ENCODE results near the gene SSR2.
A peak's percentile ranks its signal among the peaks of the same experiment; 100 is the strongest.

The SSR2 gene

GRCh38 chr1:156004843-156005584 lies 15.7 kb downstream of the SSR2 start:
- H4K20me1 ChIP-seq (ENCODE audit: insufficient read depth, low read length) = peaks cover 7% of the 10 kb centered on the region; the same call in 1 of the 2 replicates
- H3K4me3 ChIP-seq (ENCODE audit: low read length) = no peak overlapping the region
- no peak overlapping the region for H3K9ac ChIP-seq (ENCODE audit: low read length)
- TF ChIP-seq CTCF (IDR thresholded peaks at IDR 0.05; ENCODE audit: low read depth, low read length) (no peak), EZH2phosphoT487 (IDR thresholded peaks at IDR 0.05; ENCODE audit: low read depth) (no peak)
- H3K9me3 ChIP-seq (ENCODE audit: insufficient read depth, low read length) = no peaks in the 10 kb centered on the region
- H3K27me3 ChIP-seq (ENCODE audit: low read depth, low read length) = peaks cover 13% of the 10 kb centered on the region
- H3K27ac ChIP-seq (ENCODE audit: low read length) = no peak overlapping the region
- H3K36me3 ChIP-seq (replicated peaks; ENCODE audit: low read depth, low read length) = peaks cover 16% of the 10 kb centered on the region
- no peaks in the 10 kb centered on the region for H3K79me2 ChIP-seq (ENCODE audit: low read length)
- H3K4me2 ChIP-seq (ENCODE audit: low read length) = no peak overlapping the region
- H2AFZ ChIP-seq (ENCODE audit: low read depth, low read length) = no peak overlapping the region
- H3K4me1 ChIP-seq (ENCODE audit: low read length) = peaks cover 7% of the 10 kb centered on the region

GRCh38 chr1:156003923-156004188 lies 16.9 kb downstream of the SSR2 start:
- H3K27ac ChIP-seq (ENCODE audit: low read length) = no peak overlapping the region
- 0 out of 2 replicates have a peak, but pooled peaks cover 3% of the 10 kb centered on the region for H4K20me1 ChIP-seq (ENCODE audit: insufficient read depth, low read length)
- peaks cover 7% of the 10 kb centered on the region for H3K4me1 ChIP-seq (ENCODE audit: low read length)
- H3K36me3 ChIP-seq (replicated peaks; ENCODE audit: low read depth, low read length) = peaks cover 8% of the 10 kb centered on the region
- no peaks in the 10 kb centered on the region for H3K9me3 ChIP-seq (ENCODE audit: insufficient read depth, low read length)
- no peak overlapping the region for H3K4me2 ChIP-seq (ENCODE audit: low read length)
- no peak overlapping the region for H3K4me3 ChIP-seq (ENCODE audit: low read length)
- TF ChIP-seq CTCF (IDR thresholded peaks at IDR 0.05; ENCODE audit: low read depth, low read length) (no peak), EZH2phosphoT487 (IDR thresholded peaks at IDR 0.05; ENCODE audit: low read depth) (no peak)
- no peak overlapping the region for H2AFZ ChIP-seq (ENCODE audit: low read depth, low read length)
- H3K9ac ChIP-seq (ENCODE audit: low read length) = no peak overlapping the region
- H3K79me2 ChIP-seq (ENCODE audit: low read length) = no peaks in the 10 kb centered on the region
- H3K27me3 ChIP-seq (ENCODE audit: low read depth, low read length) = peaks cover 13% of the 10 kb centered on the region

GRCh38 chr1:156002188-156002911 lies 18.4 kb downstream of the SSR2 start:
- Histone ChIP-seq H3K4me3 (ENCODE audit: low read length) (no peak overlapping the region), H3K27ac (ENCODE audit: low read length) (no peak overlapping the region), H4K20me1 (ENCODE audit: insufficient read depth, low read length) (no peaks in the 10 kb centered on the region), H3K9ac (ENCODE audit: low read length) (no peak overlapping the region), H3K27me3 (ENCODE audit: low read depth, low read length) (peaks cover 13% of the 10 kb centered on the region), H3K79me2 (ENCODE audit: low read length) (no peaks in the 10 kb centered on the region), H3K36me3 (replicated peaks; ENCODE audit: low read depth, low read length) (peaks cover 5% of the 10 kb centered on the region), H2AFZ (ENCODE audit: low read depth, low read length) (peak overlapping the region; percentile 12; the same call in 1 of the 2 replicates), H3K9me3 (ENCODE audit: insufficient read depth, low read length) (no peaks in the 10 kb centered on the region), H3K4me1 (ENCODE audit: low read length) (peaks cover 7% of the 10 kb centered on the region), H3K4me2 (ENCODE audit: low read length) (no peak overlapping the region)
- TF ChIP-seq CTCF (IDR thresholded peaks at IDR 0.05; ENCODE audit: low read depth, low read length) = no peak
- TF ChIP-seq EZH2phosphoT487 (IDR thresholded peaks at IDR 0.05; ENCODE audit: low read depth) = no peak

- H3K36me3 ChIP-seq (replicated peaks; ENCODE audit: low read depth, low read length) = peaks cover 1% of the 10 kb centered on the region
- H3K4me3 ChIP-seq (ENCODE audit: low read length) = no peak overlapping the region
- no peaks in the 10 kb centered on the region for H3K9me3 ChIP-seq (ENCODE audit: insufficient read depth, low read length)
- H3K4me1 ChIP-seq (ENCODE audit: low read length) = peaks cover 7% of the 10 kb centered on the region
- no peak overlapping the region for H3K27ac ChIP-seq (ENCODE audit: low read length)
- H2AFZ ChIP-seq (ENCODE audit: low read depth, low read length) = peak overlapping the region; percentile 12; the same call in 1 of the 2 replicates
- no peaks in the 10 kb centered on the region for H3K79me2 ChIP-seq (ENCODE audit: low read length)
- H3K27me3 ChIP-seq (ENCODE audit: low read depth, low read length) = peaks cover 13% of the 10 kb centered on the region
- H4K20me1 ChIP-seq (ENCODE audit: insufficient read depth, low read length) = no peaks in the 10 kb centered on the region
- no peak for TF ChIP-seq CTCF (IDR thresholded peaks at IDR 0.05; ENCODE audit: low read depth, low read length)
- TF ChIP-seq EZH2phosphoT487 (IDR thresholded peaks at IDR 0.05; ENCODE audit: low read depth) = no peak
- no peak overlapping the region for H3K4me2 ChIP-seq (ENCODE audit: low read length)
- no peak overlapping the region for H3K9ac ChIP-seq (ENCODE audit: low read length)
These were observed 19.0 kb downstream of the SSR2 start for GRCh38 chr1:156001662-156002171.
